ENCODE results near the gene CSNK1G3. TPM values are rescaled to one million over a fixed set of nuclear protein-coding genes. Genes with fewer than 3 reads are reported as not detected.

Gene CSNK1G3
- total RNA-seq, 1 experiment from 2014 or later, result 21.6 TPM

DNA sequence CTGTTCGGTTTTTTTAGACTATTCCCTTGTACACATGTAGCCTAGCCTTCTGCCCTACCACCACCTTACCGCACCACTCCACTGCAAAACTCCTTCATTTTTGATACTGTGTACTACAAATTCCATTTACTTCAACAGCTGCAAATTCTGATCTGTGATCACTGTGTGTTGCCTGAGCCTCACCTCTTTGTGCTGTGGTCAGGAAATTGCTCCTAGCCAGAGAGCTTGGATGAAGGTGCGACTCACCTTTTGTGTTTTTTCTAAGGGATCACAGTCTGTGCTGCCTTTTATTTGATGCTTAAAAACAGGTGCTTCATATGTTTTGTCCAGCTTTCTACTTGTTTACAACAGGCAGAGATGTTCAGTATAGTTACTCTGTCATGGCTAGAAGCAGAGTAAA is 31.5 kb downstream of the CSNK1G3 start:
- H3K9me3 ChIP-seq (ENCODE audit: low read length), result no peaks in the 10 kb centered on the region
- no peaks in the 10 kb centered on the region for H3K36me3 ChIP-seq (ENCODE audit: low read depth, low read length)
- TF ChIP-seq EZH2 (IDR thresholded peaks at IDR 0.05; ENCODE audit: low read length, unreplicated experiment) (no peak), EZH2phosphoT487 (IDR thresholded peaks at IDR 0.05; ENCODE audit: borderline replicate concordance, low read length) (no peak)
- TF ChIP-seq, protein P1, sequence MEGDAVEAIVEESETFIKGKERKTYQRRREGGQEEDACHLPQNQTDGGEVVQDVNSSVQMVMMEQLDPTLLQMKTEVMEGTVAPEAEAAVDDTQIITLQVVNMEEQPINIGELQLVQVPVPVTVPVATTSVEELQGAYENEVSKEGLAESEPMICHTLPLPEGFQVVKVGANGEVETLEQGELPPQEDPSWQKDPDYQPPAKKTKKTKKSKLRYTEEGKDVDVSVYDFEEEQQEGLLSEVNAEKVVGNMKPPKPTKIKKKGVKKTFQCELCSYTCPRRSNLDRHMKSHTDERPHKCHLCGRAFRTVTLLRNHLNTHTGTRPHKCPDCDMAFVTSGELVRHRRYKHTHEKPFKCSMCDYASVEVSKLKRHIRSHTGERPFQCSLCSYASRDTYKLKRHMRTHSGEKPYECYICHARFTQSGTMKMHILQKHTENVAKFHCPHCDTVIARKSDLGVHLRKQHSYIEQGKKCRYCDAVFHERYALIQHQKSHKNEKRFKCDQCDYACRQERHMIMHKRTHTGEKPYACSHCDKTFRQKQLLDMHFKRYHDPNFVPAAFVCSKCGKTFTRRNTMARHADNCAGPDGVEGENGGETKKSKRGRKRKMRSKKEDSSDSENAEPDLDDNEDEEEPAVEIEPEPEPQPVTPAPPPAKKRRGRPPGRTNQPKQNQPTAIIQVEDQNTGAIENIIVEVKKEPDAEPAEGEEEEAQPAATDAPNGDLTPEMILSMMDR (conservative IDR thresholded peaks at IDR 0.05; ENCODE audit: low read depth, low read length), result no peak
- no peaks in the 10 kb centered on the region for H3K27me3 ChIP-seq (ENCODE audit: low read length)
- no peak overlapping the region for H3K9ac ChIP-seq (ENCODE audit: low read length)
- H3K9me2 ChIP-seq (replicated peaks; ENCODE audit: low read length), result no peaks in the 10 kb centered on the region
- peaks cover 17% of the 10 kb centered on the region; the same call in 1 of the 2 replicates for H3K4me1 ChIP-seq (ENCODE audit: insufficient read depth, low read length)
- ChIA-PET POLR2A (ENCODE audit: unreplicated experiment) (no interaction called here), CTCF (no interaction called here)
- H3K27ac ChIP-seq (ENCODE audit: low read length), result no peak overlapping the region
- no peak overlapping the region for H3K4me3 ChIP-seq (ENCODE audit: low read length)
- no peaks in the 10 kb centered on the region for H3F3A ChIP-seq (ENCODE audit: low read length, unreplicated experiment)
- BruUV-seq (replicated peaks), result no TSS peak
- H3K79me2 ChIP-seq (ENCODE audit: low read length), result peaks cover 61% of the 10 kb centered on the region
- H4K20me1 ChIP-seq (ENCODE audit: low read length), result no peaks in the 10 kb centered on the region
- no peak overlapping the region for H3K4me2 ChIP-seq (ENCODE audit: low read length)
- H2AFZ ChIP-seq (ENCODE audit: low read length), result no peak overlapping the region
- no peak for DNase-seq
- peak; percentile 27; the same call in 1 of the 2 replicates for ATAC-seq
- intact Hi-C loops (cut with micrococcal nuclease), result no loop called here

DNA sequence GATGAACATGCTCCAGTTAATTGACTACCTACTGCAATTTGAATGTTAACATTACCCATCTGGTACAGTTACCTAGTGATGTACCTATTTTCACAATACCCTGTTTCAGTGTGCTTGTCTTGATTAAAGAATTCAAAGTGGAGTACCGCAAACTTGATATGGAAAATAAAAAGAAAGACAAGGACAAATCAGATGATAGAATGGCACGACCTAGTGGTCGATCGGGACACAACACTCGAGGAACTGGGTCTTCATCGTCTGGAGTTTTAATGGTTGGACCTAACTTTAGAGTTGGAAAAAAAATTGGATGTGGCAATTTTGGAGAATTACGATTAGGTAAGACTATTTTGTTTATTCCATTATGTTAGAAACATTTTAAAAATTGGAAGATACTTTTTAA is 33.5 kb downstream of the CSNK1G3 start:
- Histone ChIP-seq H3K4me2 (ENCODE audit: low read length) (no peak overlapping the region), H3F3A (ENCODE audit: low read length, unreplicated experiment) (no peaks in the 10 kb centered on the region), H3K4me1 (ENCODE audit: insufficient read depth, low read length) (peaks cover 17% of the 10 kb centered on the region; the same call in 1 of the 2 replicates), H3K27ac (ENCODE audit: low read length) (no peak overlapping the region), H3K9me2 (replicated peaks; ENCODE audit: low read length) (no peaks in the 10 kb centered on the region), H3K9me3 (ENCODE audit: low read length) (no peaks in the 10 kb centered on the region), H3K27me3 (ENCODE audit: low read length) (no peaks in the 10 kb centered on the region), H3K9ac (ENCODE audit: low read length) (no peak overlapping the region), H4K20me1 (ENCODE audit: low read length) (no peaks in the 10 kb centered on the region), H3K79me2 (ENCODE audit: low read length) (peaks cover 44% of the 10 kb centered on the region), H2AFZ (ENCODE audit: low read length) (no peak overlapping the region), H3K4me3 (ENCODE audit: low read length) (no peak overlapping the region), H3K36me3 (ENCODE audit: low read depth, low read length) (no peaks in the 10 kb centered on the region)
- TF ChIP-seq EZH2 (IDR thresholded peaks at IDR 0.05; ENCODE audit: low read length, unreplicated experiment), result no peak
- TF ChIP-seq, protein P1 (conservative IDR thresholded peaks at IDR 0.05; ENCODE audit: low read depth, low read length), result peak; percentile 61
- ATAC-seq, result no peak
- POLR2A ChIA-PET (ENCODE audit: unreplicated experiment), result no interaction called here
- CTCF ChIA-PET, result no interaction called here
- no TSS peak for BruUV-seq (replicated peaks)
- peak; percentile 32 for DNase-seq
- intact Hi-C loops (cut with micrococcal nuclease), result loop anchor here (5.0 kb wide), 1 partner anchor 33 kb away; the partner anchor contains the start of gene CSNK1G3

DNA sequence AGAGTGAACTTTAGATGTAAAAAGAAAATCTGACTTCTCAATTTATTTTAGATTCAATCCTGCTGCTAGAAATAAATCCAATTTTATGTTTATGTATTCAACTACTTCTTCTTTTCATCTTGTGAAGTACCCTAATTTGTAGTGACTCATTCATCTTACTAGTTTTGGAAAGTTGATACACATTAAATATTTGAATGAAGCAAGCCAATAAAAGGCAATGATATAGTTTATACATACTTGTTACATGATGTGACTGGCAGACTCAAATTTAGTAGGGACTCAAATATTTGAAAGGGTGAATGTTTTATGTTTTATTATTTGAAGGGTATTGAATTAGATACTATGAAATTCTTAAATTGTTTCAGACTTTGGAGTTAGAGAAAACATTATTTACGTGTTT is 34.7 kb downstream of the CSNK1G3 start:
- peak; percentile 62 for ATAC-seq
- Histone ChIP-seq H3K4me3 (ENCODE audit: low read length) (no peak overlapping the region), H3K4me1 (ENCODE audit: insufficient read depth, low read length) (peaks cover 17% of the 10 kb centered on the region; the same call in 1 of the 2 replicates), H3F3A (ENCODE audit: low read length, unreplicated experiment) (no peaks in the 10 kb centered on the region), H3K27ac (ENCODE audit: low read length) (no peak overlapping the region), H3K27me3 (ENCODE audit: low read length) (no peaks in the 10 kb centered on the region), H2AFZ (ENCODE audit: low read length) (no peak overlapping the region), H3K36me3 (ENCODE audit: low read depth, low read length) (no peaks in the 10 kb centered on the region), H3K9me2 (replicated peaks; ENCODE audit: low read length) (no peaks in the 10 kb centered on the region), H3K4me2 (ENCODE audit: low read length) (no peak overlapping the region), H3K9ac (ENCODE audit: low read length) (no peak overlapping the region), H3K9me3 (ENCODE audit: low read length) (no peaks in the 10 kb centered on the region), H4K20me1 (ENCODE audit: low read length) (no peaks in the 10 kb centered on the region), H3K79me2 (ENCODE audit: low read length) (peaks cover 33% of the 10 kb centered on the region)
- ChIA-PET POLR2A (ENCODE audit: unreplicated experiment) (no interaction called here), CTCF (no interaction called here)
- intact Hi-C loops (cut with micrococcal nuclease), result loop anchor here (5.0 kb wide), 1 partner anchor 34 kb away; the partner anchor contains the start of gene CSNK1G3
- BruUV-seq (replicated peaks), result no TSS peak
- TF ChIP-seq EZH2phosphoT487 (IDR thresholded peaks at IDR 0.05; ENCODE audit: borderline replicate concordance, low read length), result no peak
- TF ChIP-seq, protein P1 (conservative IDR thresholded peaks at IDR 0.05; ENCODE audit: low read depth, low read length), result no peak
- no peak for TF ChIP-seq EZH2 (IDR thresholded peaks at IDR 0.05; ENCODE audit: low read length, unreplicated experiment)
- DNase-seq, result peak; percentile 39
